HG02938 (cell line): ENCODE results near the gene ANO4.
"Not testable (repeated sequence)": the region's sequence is repeated elsewhere in the genome, so short reads cannot be mapped to it uniquely, and the experiment has no call there.

Source experiments
- ATAC-seq: cut with Tn5 transposase; IDR thresholded peaks from one replicate; pipeline ENCODE4 v1.9.1; 2021; ENCODE audit warnings: mild to moderate bottlenecking, moderate library complexity; ENCODE audit not compliant: unreplicated experiment

ANO4 gene

GRCh38 chr12:101076921-101077320 lies 282.3 kb downstream of the ANO4 start:
- no peak for ATAC-seq

- ATAC-seq = no peak
Observed at GRCh38 chr12:101077791-101078528, 283.4 kb downstream of the ANO4 start.

- ATAC-seq = no peak
Observed at GRCh38 chr12:101078536-101079285, 284.1 kb downstream of the ANO4 start.

- no peak for ATAC-seq
Observed at GRCh38 chr12:101082706-101083105, 288.1 kb downstream of the ANO4 start.

- ATAC-seq = no peak
Observed at GRCh38 chr12:101086490-101087135, 292.0 kb downstream of the ANO4 start.

- no peak for ATAC-seq
Observed at GRCh38 chr12:101087920-101088319, 293.3 kb downstream of the ANO4 start.

GRCh38 chr12:101089271-101089670 lies 294.7 kb downstream of the ANO4 start:
- no peak for ATAC-seq

- ATAC-seq = not testable (repeated sequence)
Observed at GRCh38 chr12:101090222-101090621, 295.6 kb downstream of the ANO4 start.

GRCh38 chr12:101097829-101098580 lies 303.4 kb downstream of the ANO4 start:
- ATAC-seq = no peak

- no peak for ATAC-seq
Observed at GRCh38 chr12:101107032-101107763, 312.6 kb downstream of the ANO4 start.

GRCh38 chr12:101108130-101108529 lies 313.6 kb downstream of the ANO4 start:
- ATAC-seq = no peak

- no peak for ATAC-seq
Observed at GRCh38 chr12:101110866-101111265, 316.3 kb downstream of the ANO4 start.

- no peak for ATAC-seq
Observed at GRCh38 chr12:101111441-101111840, 316.9 kb downstream of the ANO4 start.

- peak; percentile 52 for ATAC-seq
Observed at GRCh38 chr12:101115326-101115725, 320.8 kb downstream of the ANO4 start.

GRCh38 chr12:101116911-101117310 lies 322.3 kb downstream of the ANO4 start:
- no peak for ATAC-seq

- no peak for ATAC-seq
Observed at GRCh38 chr12:101117842-101118241, 323.3 kb downstream of the ANO4 start.

GRCh38 chr12:101127521-101128219 lies 333.1 kb downstream of the ANO4 start:
- no peak for ATAC-seq

- ATAC-seq = not testable (repeated sequence)
Observed at GRCh38 chr12:101145777-101146431, 351.3 kb downstream of the ANO4 start.

- no peak for ATAC-seq
Observed at GRCh38 chr12:101165319-101165718, 370.7 kb downstream of the ANO4 start.
